Ectodermal cell (in vitro differentiated cells): ENCODE results near the gene DAP3.
"Not testable (repeated sequence)": the region's sequence is repeated elsewhere in the genome, so short reads cannot be mapped to it uniquely, and the experiment has no call there.

Source experiments
- H3K27ac ChIP-seq: 2 replicates; pipeline ENCODE4 v1.7.0; 2013; ENCODE audit warnings: mild to moderate bottlenecking, low read depth, low read length; ENCODE audit not compliant: insufficient read depth, poor library complexity, severe bottlenecking
- H3K27me3 ChIP-seq: 2 replicates; pipeline ENCODE4 v1.7.0; 2013; ENCODE audit warnings: mild to moderate bottlenecking, low read length; ENCODE audit not compliant: insufficient read depth, control insufficient read depth, poor library complexity, severe bottlenecking
- H3K36me3 ChIP-seq: one replicate; pipeline ENCODE4 v1.7.0; 2013; ENCODE audit warnings: low read length; ENCODE audit not compliant: control insufficient read depth, insufficient read depth
- H3K4me1 ChIP-seq: one replicate; pipeline ENCODE4 v1.7.0; 2013; ENCODE audit warnings: low read length; ENCODE audit not compliant: control insufficient read depth, insufficient read depth
- H3K4me3 ChIP-seq: 2 replicates; pipeline ENCODE4 v1.7.0; 2013; ENCODE audit warnings: low read depth, low read length, control low read depth; ENCODE audit not compliant: insufficient read depth
- H3K9me3 ChIP-seq: 2 replicates; pipeline ENCODE4 v1.7.0; 2013; ENCODE audit warnings: mild to moderate bottlenecking, low read length, moderate library complexity; ENCODE audit not compliant: control insufficient read depth
- WGBS, 2 experiments: methylation state at CpG; one replicate each; pipeline ENCODE4 v1.1.7; 2013; ENCODE audit warnings: missing lambda C conversion rate in 2 of 2; 5-methylcytosine and 5-hydroxymethylcytosine counted together

DAP3 gene

DNA sequence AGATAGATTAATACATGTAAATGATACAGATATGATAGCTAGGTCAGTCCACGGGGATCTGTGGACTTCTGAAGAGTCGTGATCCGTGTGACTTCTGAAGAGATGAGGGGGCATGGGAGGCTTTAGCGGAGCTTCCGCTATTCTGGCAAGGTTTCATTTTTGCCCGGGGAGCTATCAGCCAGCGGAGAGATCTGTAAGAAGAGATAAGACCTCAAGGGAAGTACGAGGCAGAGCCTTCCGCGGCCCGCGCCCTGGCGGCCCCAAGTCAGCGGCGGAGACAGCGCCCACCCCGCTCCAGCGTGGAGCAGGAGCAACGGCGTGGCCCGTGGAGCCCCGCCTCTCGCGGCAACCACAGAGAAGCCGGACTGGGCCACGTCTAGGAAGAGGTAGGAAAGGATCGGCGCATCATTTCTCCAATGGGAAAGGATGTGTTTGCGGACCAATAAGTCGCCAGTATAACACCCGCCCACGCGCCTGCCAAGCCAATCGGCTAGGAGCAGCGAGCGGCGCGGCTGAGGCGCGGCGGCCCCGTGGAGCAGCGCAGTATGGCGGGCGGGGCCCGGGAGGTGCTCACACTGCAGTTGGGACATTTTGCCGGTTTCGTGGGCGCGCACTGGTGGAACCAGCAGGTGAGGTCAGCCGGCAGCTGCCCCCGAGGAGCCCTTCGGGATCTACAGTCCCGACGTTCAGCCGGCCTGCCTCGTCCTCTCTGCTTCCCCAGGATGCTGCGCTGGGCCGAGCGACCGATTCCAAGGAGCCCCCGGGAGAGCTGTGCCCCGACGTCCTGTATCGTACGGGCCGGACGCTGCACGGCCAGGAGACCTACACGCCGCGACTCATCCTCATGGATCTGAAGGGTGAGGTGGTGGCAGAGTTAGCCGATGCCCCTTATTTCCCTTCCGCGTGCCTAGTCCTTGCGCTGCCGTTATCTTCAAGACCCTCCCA, 56.7 kb downstream of the DAP3 start:
- H3K27me3 ChIP-seq, H3K9me3 ChIP-seq, H3K4me1 ChIP-seq, H3K27ac ChIP-seq: not testable (repeated sequence)
- H3K4me3 ChIP-seq, result peak overlapping the region; percentile 33
- WGBS, 2 experiments, result 1 to 2% methylated on average over 37 to 38 of the region's 77 CpGs
- peaks cover 11% of the 10 kb centered on the region for H3K36me3 ChIP-seq

GRCh38 chr1:155747586-155747985, 58.7 kb downstream of the DAP3 start:
- H3K4me1 ChIP-seq, H3K9me3 ChIP-seq: not testable (repeated sequence)
- WGBS, 2 experiments, result 94 to 96% methylated on average over 11 of the region's 12 CpGs

DNA sequence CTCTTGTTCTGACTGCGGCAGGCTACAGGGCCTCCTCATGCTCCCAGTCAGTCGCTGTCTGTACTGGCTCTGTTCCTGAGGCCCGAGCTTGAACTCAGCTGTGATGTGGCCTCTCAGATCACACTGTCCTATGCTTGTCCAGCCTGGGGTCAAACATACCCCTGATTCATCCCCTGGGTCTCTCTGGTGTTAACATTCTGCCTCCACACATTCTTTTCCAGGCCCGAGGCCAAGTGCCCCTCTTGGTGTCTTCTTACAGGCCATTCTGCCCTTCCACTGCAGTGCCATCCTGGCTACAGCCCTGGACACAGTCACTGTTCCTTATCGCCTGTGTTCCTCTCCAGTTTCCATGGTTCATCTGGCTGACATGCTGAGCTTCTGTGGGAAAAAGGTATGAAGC, 59.2 kb downstream of the DAP3 start:
- not testable (repeated sequence) for H3K9me3 ChIP-seq, H3K4me1 ChIP-seq, H3K4me3 ChIP-seq, H3K27me3 ChIP-seq, H3K27ac ChIP-seq
- WGBS, 2 experiments, result 95 to 96% methylated on average over 4 of the region's 5 CpGs
- H3K36me3 ChIP-seq, result peaks cover 14% of the 10 kb centered on the region

More at GRCh38 chr1:155747586-155747985, 58.7 kb downstream of the DAP3 start:
- H3K27ac ChIP-seq, H3K27me3 ChIP-seq, H3K4me3 ChIP-seq: not testable (repeated sequence)
- peaks cover 11% of the 10 kb centered on the region for H3K36me3 ChIP-seq

DNA sequence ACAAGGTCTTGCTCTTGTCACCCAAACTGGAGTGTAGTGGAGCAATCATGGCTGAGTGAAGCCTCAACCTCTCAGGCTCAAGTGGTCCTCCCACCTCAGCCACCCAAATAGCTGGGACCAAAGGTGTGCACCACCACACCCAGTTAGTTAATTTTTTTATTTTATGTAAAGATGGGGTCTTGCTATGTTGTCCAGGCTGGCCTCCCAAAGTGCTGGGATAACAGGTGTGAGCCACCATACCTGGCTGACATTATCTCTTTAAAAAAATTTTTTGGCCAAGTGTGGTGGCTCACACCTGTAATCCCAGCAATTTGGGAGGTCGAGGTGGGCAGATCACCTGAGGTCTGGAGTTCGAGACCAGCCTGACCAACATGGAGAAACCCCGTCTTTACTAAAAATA, 70.1 kb downstream of the DAP3 start:
- WGBS, 2 experiments, result 96 to 97% methylated on average over 3 of the region's 3 CpGs
- H3K36me3 ChIP-seq, result peaks cover 18% of the 10 kb centered on the region

GRCh38 chr1:155759966-155760630, 71.2 kb downstream of the DAP3 start:
- Histone ChIP-seq H3K27ac (no peak overlapping the region), H3K27me3 (no peaks in the 10 kb centered on the region), H3K9me3 (no peaks in the 10 kb centered on the region), H3K36me3 (peaks cover 22% of the 10 kb centered on the region), H3K4me3 (no peak overlapping the region), H3K4me1 (no peaks in the 10 kb centered on the region)
- WGBS, 2 experiments, result 96 to 98% methylated on average over 3 to 4 of the region's 4 CpGs

More for the DNA sequence above, 70.1 kb downstream of the DAP3 start:
- not testable (repeated sequence) for H3K4me3 ChIP-seq, H3K9me3 ChIP-seq, H3K27me3 ChIP-seq, H3K4me1 ChIP-seq, H3K27ac ChIP-seq

DNA sequence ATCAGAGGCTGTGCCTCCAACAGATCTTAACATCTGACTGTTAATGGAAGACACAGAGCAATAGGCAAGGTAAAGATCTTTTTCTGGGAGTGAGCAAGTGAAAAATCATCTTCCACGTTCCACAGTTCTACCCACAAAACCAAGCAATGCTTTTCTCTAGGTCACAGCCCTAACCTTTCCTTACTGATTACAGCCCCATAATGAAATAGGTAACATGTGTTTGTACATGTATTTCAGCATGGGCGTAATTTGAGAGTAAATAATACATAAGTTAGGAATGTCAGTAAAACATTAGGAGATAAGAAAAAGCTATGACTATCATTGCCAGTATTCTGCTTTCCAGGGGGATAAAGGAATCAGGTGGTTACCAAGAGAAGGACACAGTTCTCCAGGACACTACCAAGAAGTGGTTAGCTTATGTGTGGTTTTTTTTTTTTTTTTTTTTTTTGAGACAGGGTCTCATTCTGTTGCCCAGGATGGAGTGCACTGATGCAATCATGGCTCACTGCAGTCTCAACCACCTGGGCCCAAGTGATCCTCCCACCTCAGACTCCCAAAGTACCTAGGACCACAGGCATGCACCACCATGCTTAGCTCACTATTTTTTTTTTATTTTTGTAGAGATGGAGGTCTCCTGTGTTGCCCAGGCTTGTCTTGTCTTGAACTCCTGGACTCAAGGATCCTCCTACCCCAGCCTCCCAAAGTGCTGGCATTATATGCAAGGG, 72.0 kb downstream of the DAP3 start:
- Histone ChIP-seq H3K27ac (no peak overlapping the region), H3K4me1 (no peaks in the 10 kb centered on the region), H3K36me3 (peaks cover 30% of the 10 kb centered on the region), H3K4me3 (no peak overlapping the region), H3K9me3 (no peaks in the 10 kb centered on the region), H3K27me3 (no peaks in the 10 kb centered on the region)
- whole genome bisulfite sequencing, 2 experiments, result 96 to 100% methylated on average over 2 of the region's 2 CpGs

- Histone ChIP-seq H3K27me3 (no peaks in the 10 kb centered on the region), H3K4me3 (no peak overlapping the region), H3K4me1 (no peaks in the 10 kb centered on the region), H3K36me3 (peaks cover 31% of the 10 kb centered on the region), H3K27ac (no peak overlapping the region), H3K9me3 (no peaks in the 10 kb centered on the region)
- 94 to 96% methylated on average over 11 of the region's 11 CpGs for WGBS, 2 experiments
Observed at GRCh38 chr1:155761736-155762405, 73.0 kb downstream of the DAP3 start.

- H3K4me3 ChIP-seq, H3K9me3 ChIP-seq, H3K27ac ChIP-seq, H3K27me3 ChIP-seq, H3K4me1 ChIP-seq: not testable (repeated sequence)
- peaks cover 37% of the 10 kb centered on the region for H3K36me3 ChIP-seq
- 95% methylated on average over 5 to 6 of the region's 6 CpGs for WGBS, 2 experiments
Observed at GRCh38 chr1:155763090-155763815, 74.4 kb downstream of the DAP3 start.

DNA sequence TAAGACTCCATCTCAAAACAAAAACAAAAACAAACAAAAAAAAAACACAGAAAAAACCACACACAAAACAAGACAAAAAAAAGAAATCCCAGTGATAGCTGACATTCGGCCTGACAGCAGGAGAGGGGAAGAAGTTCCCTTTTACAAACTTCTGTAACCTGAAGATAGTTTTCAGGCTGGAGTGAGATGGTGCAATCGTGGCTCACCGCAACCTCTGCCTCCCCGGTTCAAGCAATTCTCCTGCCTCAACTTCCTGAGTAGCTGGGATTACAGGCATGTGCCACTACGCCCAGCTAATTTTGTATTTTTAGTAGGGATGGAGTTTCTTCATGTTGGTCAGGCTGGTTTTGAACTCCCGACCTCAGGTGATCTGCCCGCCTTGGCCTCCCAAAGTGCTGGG, 75.1 kb downstream of the DAP3 start:
- H3K36me3 ChIP-seq, result peaks cover 39% of the 10 kb centered on the region
- not testable (repeated sequence) for H3K27ac ChIP-seq, H3K4me1 ChIP-seq, H3K27me3 ChIP-seq, H3K4me3 ChIP-seq, H3K9me3 ChIP-seq
- 95 to 96% methylated on average over 7 of the region's 7 CpGs for WGBS, 2 experiments
